ENCODE data around the gene DNAJC22. TPM values are rescaled to one million over a fixed set of nuclear protein-coding genes. Genes with fewer than 3 reads are reported as not detected.
"Not testable (repeated sequence)": the region's sequence is repeated elsewhere in the genome, so short reads cannot be mapped to it uniquely, and the experiment has no call there.

The DNAJC22 gene
- total RNA-seq, 1 donor from 2014 or later = under 0.01 TPM

DNA sequence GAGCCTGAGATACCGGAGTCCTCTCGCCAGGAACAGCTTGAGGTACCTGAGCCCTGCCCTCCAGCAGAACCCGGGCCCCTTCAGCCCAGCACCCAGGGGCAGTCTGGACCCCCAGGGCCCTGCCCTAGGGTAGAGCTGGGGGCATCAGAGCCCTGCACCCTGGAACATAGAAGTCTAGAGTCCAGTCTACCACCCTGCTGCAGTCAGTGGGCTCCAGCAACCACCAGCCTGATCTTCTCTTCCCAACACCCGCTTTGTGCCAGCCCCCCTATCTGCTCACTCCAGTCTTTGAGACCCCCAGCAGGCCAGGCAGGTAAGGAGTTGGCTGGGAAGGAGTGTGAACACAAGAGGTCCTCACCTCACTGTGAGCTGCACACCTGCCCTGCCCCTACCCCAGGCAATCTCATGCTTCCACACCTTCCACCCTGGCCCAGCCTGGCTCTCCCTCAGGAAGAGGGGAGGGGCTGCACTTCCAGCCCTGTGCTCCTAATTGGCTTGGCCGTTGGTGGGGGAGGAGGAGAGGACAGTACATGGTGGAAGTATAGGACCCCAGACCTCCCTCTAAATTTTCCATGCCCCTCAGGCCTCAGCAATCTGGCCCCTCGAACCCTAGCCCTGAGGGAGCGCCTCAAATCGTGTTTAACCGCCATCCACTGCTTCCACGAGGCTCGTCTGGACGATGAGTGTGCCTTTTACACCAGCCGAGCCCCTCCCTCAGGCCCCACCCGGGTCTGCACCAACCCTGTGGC lies 15.9 kb upstream of the DNAJC22 start:
- no peak for DNase-seq (ENCODE audit: low spot score in 2 of 2)
- FAIRE-seq = no peak

DNA sequence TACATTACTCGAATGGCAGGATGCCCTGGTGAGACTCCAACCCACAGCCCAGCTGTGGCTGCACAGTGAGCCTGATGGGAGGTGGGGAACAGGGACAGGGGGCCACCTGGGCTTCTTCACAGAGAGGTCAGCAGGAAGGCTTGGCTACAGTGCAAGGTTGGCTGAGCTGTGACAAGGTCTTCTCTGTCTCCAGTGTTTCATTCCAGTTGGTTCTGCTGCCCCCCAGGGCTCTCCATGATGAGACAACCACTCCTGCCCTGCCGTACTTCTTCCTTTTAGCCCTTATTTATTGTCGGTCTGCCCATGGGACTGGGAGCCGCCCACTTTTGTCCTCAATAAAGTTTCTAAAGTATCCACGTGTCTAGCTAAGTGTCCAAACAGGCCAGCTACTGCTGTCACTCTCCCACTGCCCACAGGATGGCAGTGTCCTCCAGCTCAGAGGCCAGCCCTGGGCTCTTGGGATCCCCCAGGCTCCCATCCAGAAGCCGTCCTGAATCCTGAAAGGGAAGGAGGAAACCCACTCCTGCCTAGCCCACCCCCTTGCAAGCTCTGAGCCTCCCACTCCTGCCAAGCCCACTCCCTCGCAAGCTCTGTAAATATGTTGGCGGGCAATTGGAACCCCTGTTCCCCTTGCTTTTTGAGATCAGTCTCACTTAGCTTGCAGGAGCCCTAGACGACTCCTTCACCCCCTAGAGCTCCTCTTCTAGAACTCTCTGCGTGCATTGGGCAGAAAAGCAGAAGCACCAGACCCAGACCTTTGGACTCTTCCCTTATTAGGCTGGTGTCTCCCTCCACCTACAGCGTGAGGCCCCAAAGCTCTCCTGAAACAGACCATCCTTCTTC lies 15.1 kb upstream of the DNAJC22 start:
- peak; percentile 80 to 89 for DNase-seq (ENCODE audit: low spot score in 2 of 2)
- FAIRE-seq = no peak

DNA sequence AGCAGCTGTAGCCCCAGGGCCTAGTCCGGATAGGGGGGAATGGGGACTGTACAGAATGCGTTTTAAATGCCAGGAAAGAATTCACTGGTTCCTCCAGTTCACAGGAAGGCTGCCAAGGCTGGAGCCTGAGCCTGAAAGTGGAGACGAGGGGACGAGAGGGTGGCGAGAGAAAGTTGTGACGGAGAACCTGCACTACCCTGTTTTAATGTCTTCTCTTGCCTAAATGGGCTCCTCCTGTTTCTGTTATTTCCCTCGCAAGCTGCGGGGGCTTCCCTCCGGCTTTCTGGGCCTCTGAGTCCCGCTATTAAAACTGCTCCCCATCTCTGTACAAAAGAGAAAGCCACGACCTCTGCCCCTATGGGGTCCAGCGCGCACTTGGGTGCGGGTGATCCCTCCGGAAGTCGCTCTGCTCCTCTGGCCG lies 14.2 kb upstream of the DNAJC22 start:
- DNase-seq (ENCODE audit: low spot score in 2 of 2) = no peak
- no peak for FAIRE-seq

DNA sequence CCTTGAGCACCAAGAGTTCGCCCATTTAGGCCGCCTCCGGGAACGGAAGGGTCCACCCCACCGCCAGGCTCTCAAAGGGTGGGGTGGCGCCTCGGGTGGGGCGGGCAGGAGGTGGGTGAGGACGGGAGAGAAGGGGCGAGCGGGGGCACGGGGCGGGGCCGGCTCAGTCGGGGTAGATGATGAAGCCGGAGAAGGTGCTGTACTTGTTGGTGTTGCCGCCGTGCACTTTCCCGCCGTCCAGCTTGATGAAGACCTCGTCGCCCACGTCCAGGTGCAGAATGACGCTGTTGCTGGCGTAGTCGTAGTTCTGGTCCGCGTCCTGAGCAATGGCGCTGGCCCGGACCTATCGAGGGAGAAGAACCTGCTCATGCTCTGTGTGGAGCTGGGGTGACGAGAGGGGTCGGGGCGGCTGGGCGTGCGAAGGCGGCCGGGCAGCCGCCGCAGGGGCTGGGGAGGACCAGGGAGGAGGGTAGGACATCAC lies 13.8 kb upstream of the DNAJC22 start:
- DNase-seq (ENCODE audit: low spot score in 2 of 2) = no peak
- no peak for FAIRE-seq

DNA sequence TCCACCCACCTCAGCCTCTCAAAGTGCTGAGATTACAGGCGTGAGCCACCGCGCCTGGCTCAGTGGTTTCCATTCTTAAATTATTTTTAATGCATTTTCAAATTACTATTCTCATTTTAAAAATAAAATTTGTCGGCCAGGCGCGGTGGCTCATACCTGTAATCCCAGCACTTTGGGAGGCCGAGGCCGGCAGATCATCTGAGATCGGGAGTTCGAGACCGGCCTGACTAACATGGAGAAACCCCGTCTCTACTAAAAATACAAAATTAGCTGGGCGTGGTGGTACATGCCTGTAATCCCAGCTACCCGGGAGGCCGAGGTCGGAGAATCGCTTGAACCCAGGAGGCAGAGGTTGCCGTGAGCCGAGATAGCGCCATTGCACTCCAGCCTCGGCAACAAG lies 12.9 kb upstream of the DNAJC22 start:
- not testable (repeated sequence) for DNase-seq (ENCODE audit: low spot score in 2 of 2); FAIRE-seq

DNA sequence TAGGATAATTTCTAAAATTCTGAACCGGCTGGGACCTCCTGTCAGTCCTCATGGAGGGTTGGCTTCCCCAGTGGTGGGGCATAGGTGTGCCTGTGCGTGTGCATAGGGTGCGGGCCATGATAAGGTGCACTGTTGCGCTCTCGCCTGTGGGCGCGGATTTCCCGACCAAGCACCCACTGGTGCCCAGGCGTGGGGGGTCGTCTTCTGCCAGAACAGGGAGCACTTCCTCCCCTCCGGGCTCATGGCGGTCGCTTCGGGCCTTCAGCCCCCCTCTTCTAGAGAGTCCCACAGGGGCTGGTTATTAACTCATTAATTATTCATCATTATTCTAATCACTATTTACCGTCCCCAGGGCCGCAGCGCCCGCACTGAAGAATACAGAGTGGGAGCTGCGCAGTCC lies 12.5 kb upstream of the DNAJC22 start:
- FAIRE-seq = no peak
- peak in 1 of 2 donors; percentile 38 for DNase-seq (ENCODE audit: low spot score in 2 of 2)

DNA sequence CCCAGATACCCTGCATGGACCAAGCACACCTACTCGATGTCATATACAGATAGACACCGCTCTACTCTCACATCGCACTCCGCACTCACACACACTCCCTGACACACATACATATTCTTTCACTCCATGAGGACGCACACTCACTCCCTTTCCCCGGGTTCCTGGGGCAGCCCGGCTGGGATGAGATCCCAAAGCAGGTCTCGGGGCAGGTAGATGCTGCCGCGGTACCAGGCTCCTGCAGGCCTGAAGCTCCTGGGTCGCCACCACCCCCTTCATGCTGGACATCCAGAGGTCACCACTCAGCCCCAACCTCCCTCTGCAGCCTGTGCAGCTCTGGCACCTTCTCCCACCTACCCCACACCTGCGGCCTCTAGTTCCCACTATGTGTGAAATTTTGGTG lies 12.0 kb upstream of the DNAJC22 start:
- DNase-seq (ENCODE audit: low spot score in 2 of 2) = no peak
- no peak for FAIRE-seq

DNA sequence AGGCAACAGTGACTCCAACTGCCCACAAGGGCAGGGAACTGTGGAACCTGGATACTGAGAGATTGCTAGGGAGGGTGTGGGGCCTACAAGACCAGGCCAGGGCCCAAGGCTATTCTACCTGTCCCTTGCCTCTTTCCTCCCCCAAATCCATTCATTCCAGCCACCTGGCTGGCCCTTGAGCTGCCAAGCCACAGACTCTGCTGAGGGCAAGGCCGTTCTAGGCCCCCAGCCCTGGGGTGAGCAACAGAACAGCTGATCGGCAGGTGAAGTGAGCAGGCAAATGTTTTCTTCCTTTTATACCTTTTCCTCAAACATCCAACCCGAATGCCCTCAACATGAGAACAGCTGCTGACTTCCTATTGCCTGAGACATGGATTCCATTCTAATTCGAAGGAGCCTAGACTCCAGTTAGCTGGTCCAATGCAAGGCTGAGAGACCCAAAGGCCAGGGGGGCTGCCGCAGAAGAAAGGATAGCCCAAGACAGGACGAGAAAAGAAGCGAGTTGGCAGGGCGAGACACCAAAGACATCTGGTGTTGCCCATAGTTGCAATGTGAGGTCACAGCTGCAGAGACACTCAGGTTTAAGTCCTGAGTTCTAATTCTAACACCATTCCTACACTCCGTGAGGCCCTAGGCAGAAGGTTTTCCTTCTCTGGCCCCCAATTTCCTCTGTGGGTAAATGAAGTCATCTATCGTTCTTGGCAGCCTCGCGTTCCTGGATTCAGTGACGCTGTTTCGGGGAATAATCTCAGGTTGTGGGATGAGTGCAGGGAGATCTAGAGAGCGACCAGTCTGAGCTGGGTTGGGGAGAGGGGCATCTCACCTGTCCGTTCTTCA lies 11.4 kb upstream of the DNAJC22 start:
- peak in 1 of 2 donors; percentile 36 for DNase-seq (ENCODE audit: low spot score in 2 of 2)
- no peak for FAIRE-seq

DNA sequence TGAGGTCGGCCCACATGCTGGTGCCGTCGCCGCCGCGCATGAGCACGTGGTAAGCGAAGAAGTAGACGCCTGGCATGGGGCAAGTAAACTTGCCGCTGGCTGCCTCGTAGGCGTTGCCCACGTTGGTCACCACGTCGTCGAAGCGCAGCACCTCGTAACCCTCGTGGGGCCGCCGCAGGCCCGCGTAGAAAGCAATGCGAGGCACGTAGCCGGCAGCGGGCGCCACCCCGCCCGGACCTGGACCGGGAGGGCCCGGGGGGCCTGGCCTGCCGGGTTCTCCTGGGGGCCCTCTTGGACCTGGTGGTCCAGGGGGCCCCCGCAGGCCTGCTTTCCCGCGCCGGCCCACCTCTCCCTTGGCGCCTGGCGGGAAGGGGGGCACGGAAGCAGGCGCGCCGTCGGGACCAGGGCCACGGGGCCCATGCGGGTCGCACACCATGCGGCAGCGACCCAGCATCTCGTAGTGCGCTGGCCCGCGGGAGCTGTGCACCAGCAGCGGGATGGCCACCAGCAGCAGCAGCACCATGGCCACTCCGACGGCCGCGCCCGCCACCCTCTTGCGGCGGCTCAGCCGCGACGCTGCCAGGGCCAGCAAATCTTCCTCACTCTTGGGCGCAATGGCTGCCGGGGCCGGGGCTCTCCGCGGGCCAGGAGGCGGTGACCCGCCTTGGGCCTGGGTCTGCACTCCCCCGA lies 10.6 kb upstream of the DNAJC22 start:
- no peak for FAIRE-seq
- DNase-seq (ENCODE audit: low spot score in 2 of 2) = no peak

DNA sequence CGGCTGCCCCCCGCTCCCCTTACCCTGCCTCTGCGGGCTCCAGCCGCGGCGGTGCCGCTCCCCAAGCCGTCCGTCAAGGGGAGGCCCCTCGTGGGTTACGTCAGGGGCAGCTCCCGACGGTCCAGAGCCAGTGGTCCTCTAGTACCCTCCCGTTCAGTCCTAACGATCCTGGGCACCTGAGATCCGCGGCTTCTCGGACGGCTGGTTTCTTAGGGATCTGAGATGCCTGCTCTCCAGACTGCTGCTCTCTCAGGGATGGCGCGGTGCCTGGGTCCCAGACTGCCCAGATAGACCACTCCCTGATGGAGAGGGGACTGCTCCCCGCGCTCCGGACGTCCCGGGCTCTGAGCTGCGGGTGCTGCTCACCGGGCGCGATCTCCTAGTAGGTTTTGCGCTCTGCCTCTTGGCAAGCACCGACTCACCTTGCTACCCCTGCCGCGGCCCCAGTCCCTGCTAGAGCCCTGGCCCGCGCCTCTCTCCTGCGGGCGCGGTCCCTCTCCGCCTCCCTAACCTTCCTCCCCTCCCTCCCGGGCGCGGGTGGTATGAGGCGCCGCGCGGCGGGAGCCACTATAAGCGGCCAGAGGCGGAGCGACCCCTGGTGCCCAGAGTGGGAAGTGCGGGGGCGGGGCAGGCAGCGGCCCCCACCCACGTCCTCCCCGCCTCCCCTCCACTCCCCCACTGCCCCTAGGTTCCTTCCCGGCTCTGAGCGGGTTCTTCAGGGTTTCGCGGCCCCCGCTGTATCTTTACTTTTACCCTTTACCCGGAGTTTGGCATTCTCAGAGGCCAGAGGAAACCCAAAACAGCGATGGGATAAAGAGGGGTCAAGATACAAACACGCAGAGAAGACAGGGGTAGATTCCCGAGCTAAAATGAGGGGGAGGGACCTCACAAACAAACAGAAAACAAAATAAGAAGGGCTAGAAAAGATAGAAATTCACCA lies 9.8 kb upstream of the DNAJC22 start, which contains the start of gene C1QL4:
TSS of gene C1QL4 (minus strand) at position 544 of the 940 bp plus-strand sequence. CDS start 711 bp downstream, outside the sequence.
- DNase-seq (ENCODE audit: low spot score in 2 of 2) (peak; percentile 85 to 91), FAIRE-seq (no peak)

DNA sequence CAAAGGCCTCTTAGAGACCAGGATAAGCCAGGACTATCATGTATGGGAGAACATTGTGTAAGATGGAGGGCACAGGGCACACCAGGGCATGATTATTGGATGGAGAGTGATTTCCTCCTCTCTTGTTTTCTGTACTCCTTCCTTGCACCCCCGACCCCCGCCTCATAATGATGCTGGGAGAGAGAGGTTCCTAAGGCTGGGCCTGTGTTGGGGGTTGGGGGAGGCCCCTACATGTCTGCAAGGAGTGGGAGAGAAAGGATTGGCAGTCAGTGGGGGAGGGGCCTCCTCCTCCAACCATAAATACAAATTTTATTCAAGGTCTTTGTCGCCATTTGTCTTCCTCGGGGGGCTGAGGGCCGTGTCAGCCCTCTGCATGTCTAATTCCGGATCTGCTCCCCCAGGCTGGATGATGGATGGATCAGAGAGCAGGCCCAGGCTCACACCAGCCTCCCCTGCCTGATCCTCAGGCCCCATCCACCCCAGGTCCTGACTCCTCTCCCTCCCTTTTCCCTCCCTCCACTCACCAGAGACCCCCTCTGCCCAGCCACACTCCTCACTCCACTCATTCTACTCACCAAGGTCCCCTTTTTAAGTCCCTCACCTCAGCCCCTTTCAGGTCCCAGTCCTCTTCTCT lies 7.7 kb upstream of the DNAJC22 start:
- FAIRE-seq (no peak), DNase-seq (ENCODE audit: low spot score in 2 of 2) (no peak)

DNA sequence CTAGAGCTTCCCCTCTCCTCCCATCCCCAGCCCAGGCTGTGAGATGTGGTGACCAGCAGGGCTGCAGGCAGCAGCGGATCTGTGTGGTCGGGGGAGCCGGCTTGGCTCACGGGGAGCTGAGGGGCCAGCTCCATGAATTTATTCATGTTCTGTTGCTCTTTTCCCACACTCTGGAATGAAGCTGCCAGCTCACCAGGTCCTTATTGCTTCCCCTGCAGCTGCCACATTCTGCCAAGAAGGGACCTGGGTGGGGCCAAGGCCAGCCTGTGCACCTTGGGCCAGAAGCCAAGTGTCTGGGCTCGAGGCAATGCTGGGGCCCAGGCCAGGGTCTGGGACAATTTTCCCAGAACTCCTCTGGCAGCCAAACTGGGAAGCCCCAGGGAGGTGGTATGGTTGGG lies 7.2 kb upstream of the DNAJC22 start:
- DNase-seq (ENCODE audit: low spot score in 2 of 2) (no peak), FAIRE-seq (no peak)

DNA sequence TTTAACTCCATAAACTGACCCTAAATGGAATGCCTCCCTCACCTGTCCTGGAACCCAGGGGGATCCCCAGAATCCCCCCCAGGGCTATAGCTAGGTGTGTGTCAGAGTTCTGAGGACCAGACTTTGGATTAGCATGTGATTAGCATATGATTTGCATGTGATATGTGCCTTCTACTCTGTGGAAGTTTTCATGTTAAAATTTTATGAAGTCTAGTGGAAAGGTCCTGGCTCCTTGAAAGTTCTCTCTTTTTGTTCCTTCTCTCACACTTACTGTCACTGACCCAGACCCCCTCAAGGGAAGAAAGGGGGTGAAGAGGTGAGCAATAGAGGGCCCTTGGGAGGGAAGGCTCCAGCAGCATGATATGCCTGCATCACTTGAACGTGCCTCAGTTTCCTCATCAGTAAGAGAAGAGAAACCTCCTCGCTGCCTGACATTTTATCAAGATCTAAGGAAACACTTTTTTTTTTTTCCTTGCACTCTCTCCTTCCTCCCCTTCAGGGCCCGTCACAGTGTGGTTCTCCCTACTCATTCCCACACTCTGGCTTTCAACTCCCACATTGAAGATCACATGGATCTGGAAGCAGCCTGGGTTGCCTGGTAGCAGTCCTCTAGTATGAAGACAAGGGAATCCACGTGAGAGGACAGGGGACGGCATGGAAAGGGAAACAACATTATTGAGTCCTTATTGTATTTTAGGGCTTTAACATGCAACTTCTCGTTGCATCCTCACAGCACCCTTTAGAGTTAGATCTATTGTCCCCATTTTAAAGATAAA lies 6.4 kb upstream of the DNAJC22 start:
- FAIRE-seq (no peak), DNase-seq (ENCODE audit: low spot score in 2 of 2) (no peak)

DNA sequence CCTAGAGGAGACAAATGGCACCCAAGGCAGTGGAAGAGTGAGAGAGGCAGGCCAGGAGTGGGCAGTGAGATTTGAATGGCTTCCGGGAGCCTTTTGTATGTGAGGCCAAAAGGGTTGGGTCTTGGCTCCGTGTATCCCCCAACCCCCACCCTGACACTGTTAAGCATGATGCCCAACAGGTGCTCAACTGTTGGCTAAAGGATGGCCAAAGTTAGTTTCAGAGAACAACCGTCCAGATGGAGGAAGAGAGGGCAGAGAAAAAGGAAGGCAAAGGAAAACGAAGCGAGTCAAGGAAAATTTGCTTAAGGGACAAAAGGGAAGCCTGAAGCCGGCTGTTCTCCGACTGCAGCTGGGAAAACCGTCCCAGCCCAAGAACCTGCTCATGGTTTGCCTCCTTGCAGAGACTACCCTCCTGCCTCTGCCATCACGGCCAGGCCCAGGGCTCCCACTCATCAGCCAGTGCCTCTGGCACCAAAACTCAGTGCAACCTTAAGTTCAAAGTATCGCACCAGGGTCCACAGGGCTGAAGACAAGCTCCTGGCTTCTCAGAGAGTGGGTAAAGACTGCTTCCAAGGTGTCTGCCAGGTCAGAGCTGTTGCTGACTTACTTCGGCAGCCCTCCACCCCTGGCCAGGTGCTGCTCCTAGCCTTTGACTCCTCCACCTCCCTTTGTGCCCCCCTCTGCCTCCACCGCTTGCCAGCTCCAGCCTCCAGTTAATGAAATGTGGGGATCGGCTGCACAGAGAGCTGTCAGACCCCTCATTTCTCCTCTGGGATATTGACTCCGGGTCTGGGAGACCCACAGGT lies 5.5 kb upstream of the DNAJC22 start:
- no peak for FAIRE-seq
- no peak for DNase-seq (ENCODE audit: low spot score in 2 of 2)

DNA sequence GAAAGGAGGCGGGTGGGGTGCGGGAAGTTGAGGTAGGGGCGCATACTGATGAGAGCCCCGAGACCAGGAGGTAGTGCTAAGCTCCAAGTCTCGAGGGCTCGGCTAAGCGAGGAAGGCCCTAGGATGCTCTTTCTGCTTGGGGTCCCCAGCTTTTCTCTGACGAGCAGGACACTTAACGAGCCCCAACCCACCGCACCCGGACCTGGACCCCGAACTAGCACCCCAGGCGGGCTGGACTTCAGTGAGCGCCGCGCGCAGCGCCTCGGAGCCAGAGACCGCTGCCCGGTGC lies 5.0 kb upstream of the DNAJC22 start:
- FAIRE-seq (no peak), DNase-seq (ENCODE audit: low spot score in 2 of 2) (no peak)

DNA sequence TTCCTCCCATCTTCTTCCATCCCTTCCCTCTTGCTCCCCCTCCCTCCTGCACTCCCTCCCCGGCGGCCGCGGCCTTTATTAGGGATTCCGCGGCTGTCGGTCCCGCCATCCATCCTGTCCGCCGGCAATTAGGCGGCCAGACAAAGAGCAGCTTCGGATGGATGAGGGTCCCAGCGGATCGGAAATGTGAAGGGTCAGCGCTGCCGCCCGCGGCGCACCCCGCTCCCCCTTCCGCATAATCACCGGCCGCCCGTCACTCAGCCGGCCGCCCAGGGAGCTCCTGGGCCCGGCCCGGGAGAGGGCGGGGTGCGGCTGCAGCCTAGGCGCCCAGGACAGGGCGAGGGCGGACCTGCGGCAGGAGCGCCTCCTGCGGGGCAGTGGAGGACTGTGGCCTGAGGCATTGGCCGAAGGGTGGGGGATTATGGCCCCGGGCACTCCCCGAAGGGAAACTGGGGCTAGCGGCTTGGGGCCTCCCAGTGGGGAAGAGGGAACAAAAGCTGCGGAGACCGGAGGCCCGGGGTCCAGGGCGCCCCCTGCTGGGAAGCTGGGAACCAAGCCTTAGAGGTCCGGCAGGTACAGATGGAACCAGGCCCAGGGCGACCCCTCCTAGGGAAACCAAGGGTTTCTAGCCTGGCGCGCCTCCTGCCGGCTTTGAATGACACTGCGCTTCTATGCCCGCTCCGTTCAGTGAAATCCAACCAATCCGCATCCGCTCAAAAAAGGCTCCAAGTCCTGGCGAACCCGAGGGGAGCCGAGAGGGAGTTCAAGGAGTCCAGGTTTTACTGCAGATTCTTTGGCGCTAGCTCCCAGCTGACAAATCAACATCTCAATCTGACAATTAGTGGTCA lies 4.4 kb upstream of the DNAJC22 start:
- DNase-seq (ENCODE audit: low spot score in 2 of 2) (peak; percentile 72 to 78), FAIRE-seq (no peak)

All from frontal cortex (tissue), 4 donors.